SK-N-MC (cell line): ENCODE data around the gene CD163.

ENCODE experiments used
- EZH2 ChIP-seq: fragments of 200-600 bp; sonication (generic); IDR thresholded peaks from one replicate; pipeline ENCODE4 v1.6.1; 2017; ENCODE audit warnings: antibody characterized with exemption
- POLR2AphosphoS5 ChIP-seq: IDR thresholded peaks from 2 replicates; pipeline ENCODE4 v1.6.1; 2012; ENCODE audit warnings: mild to moderate bottlenecking, low read depth, low read length, borderline replicate concordance

- TF ChIP-seq POLR2AphosphoS5 (no peak), EZH2 (no peak)
Observed at GRCh38 chr12:7444076-7444475, 59.5 kb downstream of the CD163 start, which contains the start of gene CD163L1.
